K562 (cell line): ENCODE measurements around the gene CPNE2. TPM values are rescaled to one million over a fixed set of nuclear protein-coding genes. Genes with fewer than 3 reads are reported as not detected.
A peak's percentile ranks its signal among the peaks of the same experiment; 100 is the strongest.

Experiments used
- ATAC-seq: fragments of 200-7000 bp; cut with Tn5 transposase; 3 replicates; pipeline ENCODE4 v1.9.1; 2020; ENCODE audit warnings: moderate library complexity
- BruUV-seq: library from RNA; stranded (reverse); fragments of 400-500 nt; replicated peaks from 2 replicates; lab custom pipeline; 2021; lab: Mats Ljungman, UMichigan
- CTCF ChIA-PET: fragments of 300-600 bp; formaldehyde crosslinking; extraction: SDS; loops from one replicate; lab custom pipeline; 2021; ENCODE audit warnings: low intra/inter-chr PET ratio; lab: Yijun Ruan, JAX
- POLR2A ChIA-PET: fragments of 300-600, 350-650 bp; sonication (Branson Sonifier 250); formaldehyde crosslinking; extraction: SDS; loops from one replicate; lab custom pipeline; 2021; ENCODE audit warnings: antibody characterized with exemption, inconsistent platforms; lab: Yijun Ruan, JAX
- DNase-seq, 4 experiments: peaks; one replicate each; pipeline versions ENCODE4 v3.0.0 to v3.0.0-alpha.2; 2011 to 2018; ENCODE audit warnings: low spot score in 3 of 4, mixed read lengths in 3 of 4; ENCODE audit errors: extremely low read depth in 1 of 4
- FAIRE-seq: peaks from 2 replicates; lab custom pipeline; 2011; peaks lifted over from hg19 to GRCh38; lab: Jason Lieb, UNC
- H2AFZ ChIP-seq: 2 replicates; pipeline ENCODE4 v1.6.0; 2011; ENCODE audit warnings: low read depth, low read length, control low read depth, inconsistent platforms
- H3K27ac ChIP-seq: fragments of 200-600 bp; 3 replicates; pipeline ENCODE4 v1.8.0; 2011; ENCODE audit warnings: low read depth, mild to moderate bottlenecking, control low read depth, inconsistent platforms, low read length, moderate library complexity, mixed read lengths; ENCODE audit errors: extremely low read depth
- H3K27me3 ChIP-seq, 2 experiments: fragments of 300-600 bp in 1 of 2; 2 replicates in 1 of 2; 3 replicates in 1 of 2; pipeline versions ENCODE4 v1.6.0 to v1.8.0; 2011; ENCODE audit warnings: inconsistent platforms in 2 of 2, low read length in 2 of 2, mild to moderate bottlenecking in 1 of 2, mixed read lengths in 1 of 2, moderate library complexity in 1 of 2; ENCODE audit not compliant: control insufficient read depth in 2 of 2, insufficient read depth in 2 of 2
- H3K36me3 ChIP-seq: fragments of 300-600 bp; 3 replicates; pipeline ENCODE4 v1.8.0; 2011; ENCODE audit warnings: mild to moderate bottlenecking, low read length, inconsistent platforms; ENCODE audit not compliant: control insufficient read depth, insufficient read depth
- H3K4me1 ChIP-seq, 2 experiments: fragments of 200-600 bp in 1 of 2; replicated peaks in 1 of 2; 2 replicates in 1 of 2; 3 replicates in 1 of 2; pipeline versions ENCODE4 v1.5.1 to v1.8.0; 2011; ENCODE audit warnings: inconsistent platforms in 2 of 2, low read length in 2 of 2, mild to moderate bottlenecking in 1 of 2, mixed read lengths in 1 of 2, moderate library complexity in 1 of 2; ENCODE audit not compliant: control insufficient read depth in 2 of 2, insufficient read depth in 2 of 2
- H3K4me2 ChIP-seq: 2 replicates; pipeline ENCODE4 v1.6.1; 2011; ENCODE audit warnings: low read length, control low read depth, inconsistent platforms, mixed read lengths; ENCODE audit not compliant: insufficient read depth
- H3K4me3 ChIP-seq: fragments of 200-600 bp; sonication (generic), shearing (Covaris generic); 2 replicates; pipeline ENCODE4 v1.5.1; 2016; ENCODE audit warnings: control low read depth, inconsistent platforms
- H3K79me2 ChIP-seq: fragments of 200-600 bp; 3 replicates; pipeline ENCODE4 v1.8.0; 2011; ENCODE audit warnings: low read length, inconsistent platforms; ENCODE audit not compliant: control insufficient read depth, insufficient read depth
- H3K9ac ChIP-seq, 2 experiments: 2 replicates each; pipeline versions ENCODE4 v1.6.0 to v1.6.1; 2011; ENCODE audit warnings: low read depth in 2 of 2, low read length in 2 of 2, control low read depth in 1 of 2, inconsistent platforms in 1 of 2, mild to moderate bottlenecking in 1 of 2, mixed read lengths in 1 of 2; ENCODE audit not compliant: insufficient read depth in 1 of 2
- H3K9me1 ChIP-seq: one replicate; pipeline ENCODE4 v1.6.0; 2011; ENCODE audit warnings: inconsistent platforms, mild to moderate bottlenecking, low read length, moderate library complexity; ENCODE audit not compliant: control insufficient read depth, insufficient read depth
- H3K9me3 ChIP-seq: replicated peaks from 2 replicates; pipeline ENCODE4 v1.5.1; 2011; ENCODE audit warnings: low read depth, low read length, inconsistent platforms; ENCODE audit not compliant: control insufficient read depth, insufficient read depth
- H4K20me1 ChIP-seq: replicated peaks from 2 replicates; pipeline ENCODE4 v1.6.1; 2011; ENCODE audit warnings: low read length, inconsistent platforms, mixed read lengths; ENCODE audit not compliant: control insufficient read depth, insufficient read depth
- ETV1 ChIP-seq: fragments of 450-650 bp; conservative IDR thresholded peaks from 2 replicates; pipeline ENCODE4 v1.6.1; 2016; ENCODE audit warnings: missing genetic modification characterization, control low read depth, low read depth, missing compliant biosample characterization
- HDAC3 ChIP-seq: fragments of 450-650 bp; IDR thresholded peaks from 2 replicates; pipeline ENCODE4 v1.6.1; 2018; ENCODE audit warnings: borderline replicate concordance, mild to moderate bottlenecking, moderate library complexity; ENCODE audit not compliant: partially characterized antibody
- HIVEP1 ChIP-seq: fragments of 250-450 bp; sonication (Bioruptor Pico); IDR thresholded peaks from 2 replicates; pipeline ENCODE4 v1.4.0; 2020; ENCODE audit warnings: mild to moderate bottlenecking
- LARP7 ChIP-seq: fragments of 450-650 bp; IDR thresholded peaks from 2 replicates; pipeline ENCODE4 v1.6.1; 2016
- SNRNP70 ChIP-seq: fragments of 200-400 bp; formaldehyde crosslinking; optimal IDR thresholded peaks from 2 replicates; pipeline ENCODE3; 2017; ENCODE audit warnings: low read depth, low read length
- WGBS: fragments of 100-300 bp; shearing (Covaris generic); methylation state at CpG from one replicate; pipeline ENCODE4 v1.1.6; 2016; ENCODE audit warnings: low coverage, mixed read lengths; ENCODE audit not compliant: insufficient coverage; ENCODE audit errors: missing lambda C conversion rate; 5-methylcytosine and 5-hydroxymethylcytosine counted together
- in situ Hi-C: fragments of 300-500 bp; cut with MboI; formaldehyde crosslinking; loops from 4 replicates; pipeline ENCODE4 v1.15.0; 2018; ENCODE audit warnings: inconsistent platforms, mixed read lengths
- intact Hi-C: fragments of 100-400 bp; cut with micrococcal nuclease; formaldehyde crosslinking; loops from 2 replicates; pipeline ENCODE4 v1.14.2; 2022
- polyA plus RNA-seq, 8 experiments: library from polyadenylated mRNA; depleted of rRNA in 4 of 8; stranded (reverse) in 5 of 8; unstranded in 3 of 8; fragments of >200 nt; fragmentation: Nextera tagmentation in 2 of 8; fragmentation: Illumina TruSeq in 1 of 8; extraction: Ambion mirVana in 2 of 8; extraction: Trizol in 1 of 8; gene quantifications; 2 replicates each; pipeline versions ENCODE4 v1.2.1 to v1.2.3, GENCODE V29; 2011 to 2014; ENCODE audit warnings: inconsistent platforms in 1 of 8, missing spikeins in 1 of 8
- total RNA-seq, 7 experiments: library from RNA; depleted of rRNA in 6 of 7; stranded (reverse); fragments of >200 nt in 6 of 7; fragmentation: Illumina TruSeq in 2 of 7; extraction: Trizol in 2 of 7; gene quantifications; 2 replicates each; pipeline versions ENCODE4 v1.2.1 to v1.2.3, GENCODE V29; 2011 to 2021; ENCODE audit warnings: low replicate concordance in 1 of 7
- TF ChIP-seq, protein P1 (sequence below), 2 experiments: fragments of 450-650 bp; IDR thresholded peaks; 2 replicates each; pipeline ENCODE4 v1.6.1; 2016

The CPNE2 gene
- total and polyA plus RNA-seq, 9 of the 15 experiments (the other 6 are each of a cell fraction or from before 2014, with no cell fraction given) = 3.0 to 13.9 (median 8.6) TPM

DNA sequence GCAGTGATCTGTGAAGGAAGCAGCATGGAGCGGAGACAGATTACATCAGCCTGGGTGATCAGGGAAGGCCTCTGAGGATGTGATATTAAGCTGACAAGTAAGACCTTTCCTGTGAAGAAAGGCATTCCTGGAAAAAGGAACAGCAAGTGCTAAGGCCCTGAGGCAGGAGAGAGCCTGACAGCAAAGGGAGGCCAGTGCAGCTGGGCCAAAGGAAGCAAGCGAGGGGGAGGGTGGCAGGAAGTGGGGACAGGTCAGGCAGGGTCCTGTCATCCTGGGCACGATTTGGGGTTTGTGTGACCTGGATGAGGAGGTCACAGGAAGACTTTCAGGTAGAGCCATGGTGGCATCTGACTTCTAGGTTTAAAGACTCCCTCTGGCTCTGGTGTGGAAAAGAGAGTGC lies 12.3 kb downstream of the CPNE2 start:
- CTCF ChIA-PET = no interaction called here
- H3K27ac ChIP-seq = no peak overlapping the region
- TF ChIP-seq ETV1 (tag) (peak; percentile 39), HDAC3 (no peak), SNRNP70 (no peak), LARP7 (no peak), HIVEP1 (CRISPR knock-in tag) (no peak)
- TF ChIP-seq, protein P1, sequence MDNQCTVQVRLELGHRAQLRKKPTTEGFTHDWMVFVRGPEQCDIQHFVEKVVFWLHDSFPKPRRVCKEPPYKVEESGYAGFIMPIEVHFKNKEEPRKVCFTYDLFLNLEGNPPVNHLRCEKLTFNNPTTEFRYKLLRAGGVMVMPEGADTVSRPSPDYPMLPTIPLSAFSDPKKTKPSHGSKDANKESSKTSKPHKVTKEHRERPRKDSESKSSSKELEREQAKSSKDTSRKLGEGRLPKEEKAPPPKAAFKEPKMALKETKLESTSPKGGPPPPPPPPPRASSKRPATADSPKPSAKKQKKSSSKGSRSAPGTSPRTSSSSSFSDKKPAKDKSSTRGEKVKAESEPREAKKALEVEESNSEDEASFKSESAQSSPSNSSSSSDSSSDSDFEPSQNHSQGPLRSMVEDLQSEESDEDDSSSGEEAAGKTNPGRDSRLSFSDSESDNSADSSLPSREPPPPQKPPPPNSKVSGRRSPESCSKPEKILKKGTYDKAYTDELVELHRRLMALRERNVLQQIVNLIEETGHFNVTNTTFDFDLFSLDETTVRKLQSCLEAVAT (IDR thresholded peaks at IDR 0.05) = no peak
- TF ChIP-seq, all 486 proteins: peak for 1
- BruUV-seq = no TSS peak
- H3K9me3 ChIP-seq = no peaks in the 10 kb centered on the region
- no peaks in the 10 kb centered on the region for H3K36me3 ChIP-seq
- intact Hi-C loops (no loop called here), in situ Hi-C loops (no loop called here)
- POLR2A ChIA-PET = interaction anchor here (0.6 to 1.4 kb wide), 3 partner anchors 12 to 43 kb away, joined by 3 to 6 read pairs (median 4); partner anchors contain the start of gene CPNE2
- ATAC-seq (no peak), DNase-seq (no peak), FAIRE-seq (no peak)
- H3K27me3 ChIP-seq = no peaks in the 10 kb centered on the region
- 25% methylated on average over 3 of the region's 3 CpGs for WGBS
- no peak overlapping the region for H3K4me2 ChIP-seq
- no peak overlapping the region for H2AFZ ChIP-seq
- H4K20me1 ChIP-seq = peaks cover 4% of the 10 kb centered on the region; the same call in 1 of the 2 replicates
- peaks cover 10 to 14% of the 10 kb centered on the region in 2 experiments; a peak in 4 of 5 replicates for H3K4me1 ChIP-seq
- no peak overlapping the region for H3K9ac ChIP-seq
- no peaks in the 10 kb centered on the region for H3K9me1 ChIP-seq
- no peaks in the 10 kb centered on the region for H3K79me2 ChIP-seq
- H3K4me3 ChIP-seq = no peak overlapping the region
